NCI-H1105 (cell line): ENCODE measurements around the gene EDIL3.

ENCODE experiments used
- DNase-seq: peaks from one replicate; lab custom pipeline; 2025; lab: John Stamatoyannopoulos, UW

EDIL3 gene, protein sequence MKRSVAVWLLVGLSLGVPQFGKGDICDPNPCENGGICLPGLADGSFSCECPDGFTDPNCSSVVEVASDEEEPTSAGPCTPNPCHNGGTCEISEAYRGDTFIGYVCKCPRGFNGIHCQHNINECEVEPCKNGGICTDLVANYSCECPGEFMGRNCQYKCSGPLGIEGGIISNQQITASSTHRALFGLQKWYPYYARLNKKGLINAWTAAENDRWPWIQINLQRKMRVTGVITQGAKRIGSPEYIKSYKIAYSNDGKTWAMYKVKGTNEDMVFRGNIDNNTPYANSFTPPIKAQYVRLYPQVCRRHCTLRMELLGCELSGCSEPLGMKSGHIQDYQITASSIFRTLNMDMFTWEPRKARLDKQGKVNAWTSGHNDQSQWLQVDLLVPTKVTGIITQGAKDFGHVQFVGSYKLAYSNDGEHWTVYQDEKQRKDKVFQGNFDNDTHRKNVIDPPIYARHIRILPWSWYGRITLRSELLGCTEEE

DNA sequence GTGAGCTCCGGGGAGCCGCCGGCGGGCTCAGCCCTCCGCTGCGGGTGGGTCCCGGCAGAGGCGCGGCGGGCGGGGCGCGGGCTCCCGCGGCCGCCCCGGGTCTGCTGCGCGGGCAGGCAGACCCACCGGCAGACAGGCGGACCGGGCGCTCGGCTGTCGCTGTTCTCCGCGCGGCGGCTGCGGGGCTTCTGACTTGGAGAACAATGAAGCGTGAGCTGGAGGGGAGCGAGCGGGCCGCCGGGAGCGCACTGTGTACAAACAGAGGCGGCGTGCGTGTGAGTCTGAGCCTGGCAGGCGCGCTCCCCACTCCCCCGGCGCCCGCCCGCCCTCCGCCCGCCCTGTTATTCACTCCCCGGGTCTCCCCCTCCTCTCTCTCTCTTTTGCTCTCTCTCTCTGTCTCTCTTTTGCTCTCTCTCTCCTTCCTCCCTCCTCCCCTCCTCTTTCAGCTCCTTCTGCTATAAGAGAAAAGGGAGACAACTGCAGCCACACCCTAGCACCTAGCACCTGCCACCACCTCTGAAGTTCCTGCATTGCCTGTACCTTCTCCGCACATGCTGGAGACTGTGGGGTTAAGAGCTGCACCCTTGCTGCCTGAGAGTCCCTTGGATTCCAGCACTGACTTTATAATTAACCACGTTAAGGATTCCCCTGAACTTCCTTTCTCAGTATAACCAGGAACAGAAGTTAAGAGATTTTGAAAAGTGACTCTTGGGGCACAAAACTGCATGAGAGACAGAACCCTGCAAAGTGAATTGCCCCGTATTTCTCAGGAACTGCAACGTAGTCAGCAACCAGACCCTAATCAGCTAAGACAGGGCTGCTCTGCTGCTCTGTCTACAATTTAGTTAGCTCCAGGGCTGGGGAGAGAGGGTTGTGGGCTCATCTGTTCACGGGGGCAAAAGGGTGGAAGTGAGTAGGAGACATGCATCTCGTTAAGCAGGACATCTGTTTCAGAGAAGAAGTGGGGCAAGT lies at the start of gene EDIL3:
Gene EDIL3, minus strand, starts transcription at position 277 of the 972 bp plus-strand sequence. CDS start 506 bp downstream, outside the sequence.
- no peak for DNase-seq

DNA sequence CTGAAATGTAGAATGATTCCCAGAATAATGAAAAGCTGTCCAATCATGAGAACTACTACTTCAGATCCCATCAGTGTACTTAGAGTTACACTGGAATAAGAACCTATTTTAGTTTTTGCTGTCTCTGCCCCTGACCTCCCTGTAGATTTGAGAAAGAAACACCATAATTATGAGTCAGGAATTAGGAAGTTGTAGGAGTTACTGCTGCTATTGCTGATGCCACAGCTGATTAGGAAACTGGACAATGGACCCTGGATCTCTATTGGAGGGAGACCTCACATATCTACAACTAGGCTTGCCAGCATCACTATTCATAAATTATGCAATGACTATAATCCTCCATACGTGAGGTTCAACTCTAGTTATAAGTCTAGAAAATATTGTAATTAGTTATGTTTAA lies 48.8 kb upstream of the EDIL3 start:
- DNase-seq = no peak

DNA sequence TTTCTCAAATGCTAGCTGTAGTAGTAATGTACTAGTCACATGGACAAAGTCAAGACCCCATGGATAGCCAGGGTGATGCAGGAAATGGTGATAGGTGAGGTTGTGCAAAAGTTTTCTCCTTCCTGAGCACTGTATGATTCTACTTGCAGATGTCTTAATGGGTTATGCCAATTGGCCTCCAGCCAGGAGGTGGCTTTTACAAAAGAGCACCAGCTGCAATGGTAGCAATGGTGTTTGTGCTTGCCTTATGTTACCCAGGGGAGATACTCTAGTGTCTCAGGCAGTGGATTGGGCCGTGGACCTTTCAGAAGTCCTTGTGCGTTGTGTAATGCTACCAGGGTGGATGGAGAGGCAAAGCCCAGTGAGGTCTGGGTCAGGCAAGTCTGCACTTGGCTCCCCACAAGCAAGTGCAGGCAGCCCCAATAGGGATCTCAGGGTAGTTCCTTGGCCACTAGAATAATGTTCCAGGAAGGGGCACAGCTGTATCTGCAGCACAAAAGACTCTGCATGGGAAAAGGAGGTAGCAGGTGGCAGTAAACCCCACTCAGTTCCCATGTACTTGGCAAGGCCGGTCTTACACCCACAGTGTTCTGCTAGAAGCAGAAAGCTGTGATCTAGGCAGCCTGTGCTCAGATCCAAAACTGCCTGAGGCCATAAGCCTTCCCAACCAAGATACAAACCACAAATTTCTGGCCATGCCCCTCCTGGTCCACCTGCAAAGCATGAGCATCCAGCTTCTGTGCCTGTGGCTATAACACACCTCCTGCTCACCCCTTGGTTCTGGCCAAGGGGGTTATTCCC lies 46.4 kb upstream of the EDIL3 start:
- no peak for DNase-seq

DNA sequence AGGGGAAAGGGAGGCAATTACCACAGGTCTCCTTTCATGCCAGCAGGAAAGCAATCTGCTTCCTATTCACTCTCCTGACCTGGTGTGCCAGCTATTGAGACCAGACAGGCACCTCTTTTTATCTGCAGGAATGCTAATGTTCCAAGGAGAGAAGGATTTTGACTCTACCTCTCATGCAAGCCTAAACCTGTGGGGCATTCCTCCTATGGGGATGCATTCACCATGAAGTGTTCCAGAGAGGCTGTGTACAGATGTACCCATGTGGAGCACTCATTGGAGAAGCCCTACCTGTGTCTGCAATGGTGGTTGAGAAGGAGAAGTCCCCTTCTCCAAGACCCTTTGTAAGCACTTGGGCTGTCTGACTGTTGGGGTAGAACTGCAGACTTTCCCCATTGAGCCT lies 45.4 kb upstream of the EDIL3 start:
- no peak for DNase-seq

DNA sequence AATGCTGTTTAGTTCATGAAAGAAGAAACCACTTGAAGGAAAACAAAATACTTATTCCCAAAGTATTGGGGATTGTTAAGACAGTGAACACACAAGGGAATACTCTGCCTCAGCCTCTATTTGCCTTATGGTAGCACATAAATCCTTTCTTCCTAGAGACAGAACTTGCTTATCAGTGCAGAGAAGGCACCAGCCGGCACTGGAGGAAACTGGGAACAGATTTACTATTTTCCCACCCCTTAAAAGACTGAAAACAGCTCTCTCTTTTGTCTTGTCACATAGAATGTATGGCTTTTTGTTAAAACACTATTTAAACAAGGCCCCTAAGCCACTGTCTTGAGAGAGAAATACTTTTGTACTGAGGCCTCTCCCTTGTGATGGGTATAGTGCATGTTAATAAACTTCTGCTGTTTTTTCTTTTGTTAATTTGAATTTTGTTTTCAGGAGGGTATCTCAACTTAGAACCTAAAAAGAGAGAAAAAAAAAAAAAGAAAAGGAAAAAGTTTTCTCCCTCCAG lies 40.7 kb upstream of the EDIL3 start:
- DNase-seq = no peak

DNA sequence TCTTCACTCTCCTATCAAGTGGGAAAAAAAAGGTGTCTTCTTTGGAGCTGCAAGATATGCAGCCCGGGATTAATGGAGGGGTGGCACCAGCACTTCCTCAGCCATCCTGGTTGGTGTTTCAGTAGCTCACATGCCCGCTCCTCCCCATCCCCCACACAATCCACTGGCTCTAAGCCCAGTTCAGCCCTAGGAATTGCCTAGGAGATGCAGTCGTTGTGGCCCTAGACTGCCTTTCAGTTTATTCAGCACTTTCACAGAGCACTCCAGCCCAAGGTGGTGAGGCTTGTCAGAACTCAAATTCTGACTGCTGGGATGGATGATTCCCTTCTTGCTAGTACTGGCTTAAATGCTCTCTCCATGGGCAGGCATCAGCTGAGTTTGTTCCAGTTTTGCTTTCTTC lies 35.1 kb upstream of the EDIL3 start:
- DNase-seq = no peak

DNA sequence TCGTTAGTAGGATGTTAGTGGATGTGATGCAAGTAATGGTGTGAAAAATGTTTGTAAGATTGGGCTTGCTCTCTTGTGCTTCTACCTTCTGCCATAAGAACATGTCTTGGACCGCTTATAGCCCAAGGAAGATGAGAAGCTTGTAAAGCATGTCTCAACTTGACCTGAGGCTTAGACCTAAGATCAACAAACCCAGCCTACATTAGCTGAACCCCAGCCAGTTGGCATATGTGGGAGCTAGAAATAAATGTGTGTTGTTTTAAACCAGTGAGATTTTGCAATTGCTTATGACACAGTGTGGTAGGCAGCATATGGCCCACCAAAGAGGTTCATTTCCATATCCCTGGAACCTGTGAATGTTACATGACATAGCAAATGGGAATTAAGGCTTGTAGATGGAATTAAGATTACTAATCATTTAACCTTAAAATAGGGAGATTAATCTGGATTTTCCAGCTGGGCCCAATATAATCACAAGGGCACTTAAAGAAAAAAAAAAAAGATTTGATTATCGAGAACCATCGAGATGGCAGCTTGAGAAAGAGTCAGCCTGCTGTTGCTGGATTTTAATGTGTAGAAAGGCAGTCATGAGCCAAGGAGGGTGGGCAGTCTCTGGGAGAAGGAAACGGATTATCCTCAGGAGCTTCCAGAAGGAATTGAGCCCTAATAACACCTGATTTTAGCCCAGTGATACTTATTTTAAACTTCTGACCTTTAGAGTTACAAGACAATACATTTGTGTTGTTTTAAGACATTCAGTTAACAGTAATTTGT lies 27.3 kb upstream of the EDIL3 start:
- DNase-seq = no peak

DNA sequence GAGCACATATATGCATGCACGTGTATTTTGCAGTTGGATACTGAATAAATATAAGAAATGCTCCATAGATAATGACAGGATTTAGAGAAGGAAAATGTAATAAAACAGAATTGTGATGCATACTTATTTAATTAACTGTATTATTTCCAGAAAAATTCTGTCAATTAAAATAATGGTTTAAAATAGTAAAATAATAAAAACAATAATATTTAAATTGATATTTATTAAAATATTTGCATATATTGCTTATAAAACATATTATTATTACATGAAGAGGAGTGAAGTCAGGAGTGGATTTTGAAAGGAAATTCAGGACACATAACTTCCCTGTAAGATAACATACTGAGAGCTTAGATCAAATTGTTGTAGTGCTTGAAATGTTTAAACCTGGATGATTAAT lies 21.4 kb upstream of the EDIL3 start:
- DNase-seq = no peak

DNA sequence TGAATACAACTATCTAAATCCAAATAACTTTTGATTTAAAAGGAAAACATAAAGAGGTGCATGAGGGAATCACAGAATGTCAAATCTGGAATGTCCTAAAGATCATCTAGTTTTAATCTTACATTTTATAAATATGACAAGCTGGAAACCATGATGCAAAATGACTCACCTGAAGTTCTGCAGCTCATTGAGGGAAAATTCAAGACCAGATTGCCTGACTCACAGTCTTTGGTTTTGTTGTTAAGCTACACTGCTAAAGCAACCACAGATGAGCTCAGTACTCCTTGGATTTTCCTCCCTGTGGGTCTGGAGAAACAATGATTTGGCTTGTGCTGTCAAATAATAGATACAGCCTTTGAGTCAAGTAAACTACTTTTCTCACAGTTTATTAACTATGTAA lies 19.1 kb upstream of the EDIL3 start:
- DNase-seq = no peak

DNA sequence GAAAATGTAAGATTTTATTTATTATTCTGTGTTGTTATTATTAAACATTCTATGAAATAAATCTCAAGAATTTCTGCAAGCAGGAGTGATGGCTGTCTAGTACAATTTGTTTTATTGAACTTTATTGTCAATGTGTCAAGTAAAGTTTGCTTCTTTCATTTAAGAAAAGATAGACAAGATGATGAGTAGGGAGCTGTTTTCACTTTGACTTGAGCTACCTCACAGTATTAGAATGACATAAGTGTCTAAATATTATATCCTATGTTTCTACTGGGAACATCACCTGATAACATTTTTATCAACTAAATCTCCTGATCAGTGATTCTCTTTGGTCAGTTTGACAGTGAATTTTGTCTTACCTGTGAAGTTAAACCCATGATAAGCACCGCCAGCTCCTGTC lies 12.7 kb upstream of the EDIL3 start:
- no peak for DNase-seq

DNA sequence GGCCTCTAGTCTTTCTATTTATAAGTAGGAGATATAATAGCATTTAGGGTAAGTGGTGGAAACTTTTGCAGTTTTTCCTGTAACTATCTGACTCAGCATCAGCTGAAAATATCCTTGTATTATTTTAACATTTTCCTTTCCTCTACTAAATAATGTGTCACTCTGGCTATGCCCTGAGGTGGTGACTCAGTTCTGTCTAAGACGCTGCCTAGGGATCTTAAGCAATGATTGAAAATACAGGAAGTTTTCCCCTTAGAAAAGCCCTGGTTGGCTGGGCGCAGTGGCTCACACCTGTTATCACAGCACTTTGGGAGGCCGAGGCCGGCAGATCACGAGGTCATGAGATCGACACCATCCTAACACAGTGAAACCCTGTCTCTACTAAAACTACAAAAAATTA lies 9.3 kb upstream of the EDIL3 start:
- DNase-seq = no peak

DNA sequence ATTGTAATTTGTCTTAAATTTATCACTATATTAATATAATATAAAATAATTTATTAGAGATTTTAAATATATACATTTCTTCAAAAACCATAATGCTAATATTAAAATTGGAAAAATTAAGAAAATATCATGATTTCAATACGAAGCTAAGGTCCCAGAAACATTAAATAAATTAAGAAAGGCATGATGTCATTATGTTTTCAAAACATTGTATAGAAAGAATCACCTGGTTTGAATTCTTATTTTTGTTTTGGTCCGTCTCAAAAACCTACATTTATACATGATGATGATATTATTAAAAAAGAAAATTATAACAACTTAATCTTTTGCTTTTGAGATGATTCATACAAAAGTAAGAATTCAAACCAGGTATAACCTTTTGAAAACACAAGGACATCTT lies 8.2 kb upstream of the EDIL3 start:
- no peak for DNase-seq

DNA sequence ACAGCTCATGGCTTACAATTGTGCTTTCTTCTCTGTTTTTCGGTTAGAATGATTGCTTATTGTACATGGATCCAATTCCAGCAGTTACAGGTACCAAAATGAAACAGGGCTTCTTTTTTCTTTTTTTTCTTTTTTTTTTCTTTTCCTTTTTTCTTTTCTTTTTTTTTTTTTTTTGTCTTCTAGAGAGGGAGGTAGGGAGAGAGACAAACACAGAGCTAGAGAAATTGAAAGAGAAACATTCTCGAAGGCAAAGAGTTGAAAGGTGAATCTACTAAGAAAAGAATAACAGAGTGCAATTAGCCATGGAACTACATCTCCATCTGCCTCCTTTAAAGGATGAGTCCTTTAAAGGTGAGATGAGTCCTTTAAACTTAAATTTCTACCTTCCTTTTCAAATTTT lies 1.0 kb upstream of the EDIL3 start:
- no peak for DNase-seq

DNA sequence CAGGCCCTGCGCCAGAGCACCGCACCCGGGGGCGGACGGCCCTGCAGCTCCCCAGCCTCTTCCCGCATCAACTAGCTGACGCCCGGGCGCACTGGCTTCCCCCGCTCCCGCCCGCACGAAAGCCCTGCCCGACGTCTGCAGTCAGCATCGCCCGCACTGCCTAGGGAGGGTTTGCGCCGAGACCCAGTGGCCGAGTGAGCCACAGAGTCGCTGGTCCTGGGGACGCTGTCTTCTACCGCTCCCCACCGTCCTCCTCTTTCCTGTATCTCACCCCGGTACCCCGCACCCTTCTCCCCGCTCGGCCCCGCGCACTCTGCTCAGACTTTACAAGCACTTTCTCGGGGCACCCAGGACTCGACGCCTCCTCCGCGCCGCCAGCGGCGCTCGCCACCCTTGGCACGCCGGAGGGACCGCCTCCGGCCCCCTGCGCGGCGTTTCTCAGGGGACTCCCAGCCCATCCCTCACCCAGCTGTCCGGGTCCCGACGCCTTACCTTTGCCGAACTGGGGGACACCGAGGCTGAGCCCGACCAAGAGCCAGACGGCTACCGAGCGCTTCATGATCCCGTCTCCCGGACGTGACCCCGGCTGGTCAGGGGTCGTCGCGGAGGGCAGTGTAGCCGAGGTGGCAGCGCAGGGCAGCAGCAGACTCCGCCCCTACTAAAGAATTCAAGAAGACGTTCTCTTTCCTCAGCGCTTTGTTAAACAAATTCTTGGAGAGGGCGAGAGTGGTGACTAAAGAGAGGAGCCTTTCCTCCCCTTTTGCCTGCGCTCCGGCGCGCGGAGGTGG lies 670 bp downstream of the EDIL3 start:
- DNase-seq = no peak

DNA sequence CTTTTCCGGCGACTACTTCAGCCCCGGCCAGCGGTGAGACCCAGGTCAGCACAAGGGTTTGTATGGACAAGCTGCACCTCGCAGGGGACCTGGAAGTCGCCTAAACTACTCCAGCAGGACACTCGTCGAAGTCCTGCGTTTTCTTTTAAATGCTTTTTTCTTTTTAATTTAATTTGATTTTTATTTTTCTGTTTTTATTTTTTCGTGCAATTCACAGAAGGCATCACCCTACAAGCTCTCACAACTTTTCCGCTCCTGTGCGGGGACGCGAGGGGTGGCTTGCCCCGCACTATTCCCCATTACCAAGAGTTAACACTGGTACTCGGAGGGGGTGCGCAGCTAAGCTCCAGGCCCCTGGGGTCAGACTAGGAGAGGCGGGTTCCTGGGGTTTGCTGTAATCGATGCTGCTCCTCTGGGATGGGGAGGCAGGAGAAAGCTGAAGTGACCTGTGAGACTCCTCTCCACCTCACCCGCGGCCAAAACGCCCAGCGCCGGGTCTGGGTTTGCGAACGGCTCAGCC lies 1.3 kb downstream of the EDIL3 start:
- DNase-seq = no peak

DNA sequence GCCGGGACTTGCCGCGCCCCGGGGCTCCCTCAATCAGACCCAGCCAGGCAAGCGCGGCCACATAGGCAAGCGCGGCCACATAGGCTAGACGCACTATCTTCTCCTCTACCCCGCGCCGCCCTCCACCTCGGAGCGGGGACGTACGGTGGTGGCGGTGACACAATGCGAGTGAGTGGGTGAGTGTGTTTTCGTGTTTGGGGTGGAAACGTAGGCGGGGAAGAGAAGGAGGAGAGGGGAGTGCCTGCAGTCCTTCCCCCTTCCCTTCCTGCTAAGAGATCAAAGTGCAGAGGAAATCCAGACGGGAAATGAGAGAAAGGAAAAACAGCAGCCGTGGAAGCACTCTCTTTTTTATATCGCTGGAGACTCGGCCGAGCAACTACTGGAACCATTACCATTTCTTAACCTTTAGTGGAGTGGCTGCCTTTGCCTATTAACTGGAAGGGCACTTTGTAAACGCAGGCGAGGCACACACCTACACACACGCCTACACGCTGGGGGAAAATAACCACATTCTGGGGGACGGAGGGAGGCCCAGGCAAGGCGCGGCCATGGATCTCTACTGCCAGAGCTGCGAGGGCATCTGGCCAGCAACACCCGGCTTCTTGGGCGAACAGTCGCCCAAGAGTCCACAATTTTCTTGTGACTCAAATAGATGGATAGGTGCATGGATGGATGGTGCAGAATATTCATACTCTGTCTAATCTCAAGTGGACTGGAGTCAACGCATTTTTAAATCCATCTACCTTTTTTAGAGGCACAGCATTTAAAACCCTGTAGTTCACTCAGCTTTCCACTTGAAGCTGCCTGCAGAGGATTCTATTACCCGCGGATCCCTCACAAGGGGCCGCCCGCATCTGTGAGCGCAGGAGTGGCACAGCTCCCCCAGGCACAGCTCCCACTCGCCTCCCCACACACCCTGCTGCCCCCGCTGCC lies 2.1 kb downstream of the EDIL3 start:
- DNase-seq = peak; percentile 35

DNA sequence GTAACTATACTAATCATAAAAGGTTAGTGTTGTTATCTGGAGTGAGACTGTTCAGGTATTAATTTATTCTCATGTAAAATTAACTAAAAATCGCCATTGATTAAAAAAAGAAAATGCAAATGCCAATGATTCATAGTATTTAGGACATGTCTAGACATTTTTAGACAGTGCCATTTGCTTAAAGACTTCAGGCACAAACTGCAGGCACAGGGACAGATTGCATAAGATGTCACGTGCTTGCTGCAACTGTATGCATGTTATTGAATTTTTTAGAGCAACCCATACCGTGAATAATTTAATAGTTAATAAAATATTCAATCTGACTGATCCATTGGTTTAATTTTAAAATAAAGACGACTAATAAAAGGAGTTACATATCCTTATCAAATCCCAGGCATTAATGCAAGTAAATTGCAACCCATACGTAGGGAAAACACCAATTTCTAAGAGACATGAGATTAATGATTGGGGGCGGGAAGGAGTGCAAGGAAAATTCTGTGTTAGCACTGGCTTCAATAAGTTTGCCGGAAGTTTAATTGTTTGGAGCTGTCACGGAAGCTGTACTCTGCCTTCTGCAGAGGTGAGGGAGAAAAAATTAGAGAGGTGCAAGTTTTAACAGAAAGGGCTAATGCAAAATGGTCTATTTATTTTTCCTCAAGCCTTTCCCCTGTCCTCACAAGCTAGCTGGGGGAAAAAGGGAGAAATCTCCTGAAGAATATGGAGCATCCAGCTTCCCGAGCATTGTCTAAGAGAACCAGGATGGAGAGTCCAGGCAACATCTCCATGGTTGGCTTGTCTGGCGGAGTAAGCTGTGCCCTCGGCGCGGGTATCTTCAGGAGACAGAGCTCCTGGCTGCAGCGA lies 2.9 kb downstream of the EDIL3 start:
- no peak for DNase-seq

DNA sequence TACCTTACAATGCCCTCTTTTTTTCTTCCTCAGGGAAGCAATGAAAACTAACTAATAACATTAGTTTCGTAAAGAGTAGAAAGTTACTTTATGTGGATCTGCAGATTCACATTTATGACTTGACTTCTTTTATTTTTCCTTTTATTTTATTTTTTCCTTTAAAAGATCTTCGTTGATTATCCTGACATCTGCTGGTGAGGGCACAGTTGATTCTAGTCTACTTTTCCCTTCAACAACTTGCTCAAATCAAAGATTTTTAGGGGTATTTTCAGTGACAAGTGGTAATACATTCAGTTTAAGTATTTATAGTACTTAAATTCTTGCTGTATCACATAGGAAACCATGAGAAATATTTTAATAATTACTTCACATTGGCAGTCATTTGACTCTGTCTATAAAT lies 4.9 kb downstream of the EDIL3 start:
- DNase-seq = no peak
